Measurements from ENCODE around the gene AK5. TPM values are rescaled to one million over a fixed set of nuclear protein-coding genes. Genes with fewer than 3 reads are reported as not detected.
A peak's percentile ranks its signal among the peaks of the same experiment; 100 is the strongest.

Gene AK5
- polyA plus RNA-seq, 2 of the 4 experiments (the other 2 are of a cell fraction): 4.9 to 6.1 TPM

DNA sequence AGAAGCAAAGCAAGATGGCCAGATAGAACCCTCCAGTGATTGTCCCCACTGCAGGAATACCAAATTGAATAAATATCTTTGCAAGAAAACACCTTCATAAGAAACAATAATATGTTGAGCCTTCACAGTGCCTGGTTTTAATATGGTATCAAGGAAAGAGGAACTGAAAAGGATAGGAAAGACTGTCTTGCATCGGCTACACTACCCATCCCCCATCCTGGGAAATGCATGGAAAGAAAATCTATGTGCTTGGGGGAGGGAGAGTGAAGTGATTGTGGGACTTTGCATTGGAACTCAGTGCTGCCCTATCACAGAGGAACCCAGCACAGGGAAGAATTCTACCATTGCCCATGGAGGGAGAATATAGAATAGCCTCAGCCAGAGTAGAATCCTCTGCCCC, 28.6 kb upstream of the AK5 start:
- ChIA-PET CTCF (no interaction called here), POLR2A (no interaction called here)

DNA sequence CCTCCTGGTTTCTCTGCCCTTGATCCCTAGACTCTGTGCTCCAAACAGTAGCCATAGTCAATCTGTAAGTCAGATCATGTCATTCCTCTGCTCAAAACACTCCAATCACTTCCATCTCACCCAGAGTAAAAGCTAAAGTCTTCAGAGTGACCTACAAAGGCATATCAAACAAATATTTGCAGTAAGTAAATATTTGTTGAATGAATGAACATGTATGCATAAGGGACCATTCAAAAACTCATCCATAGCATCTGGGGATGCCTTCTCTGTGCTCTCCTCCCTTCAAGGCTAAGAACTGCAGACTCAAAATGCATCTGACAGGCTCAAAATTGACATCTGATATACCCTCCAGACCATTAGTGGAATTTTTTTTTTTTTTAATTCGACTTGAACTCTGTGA, 18.1 kb upstream of the AK5 start:
- FAIRE-seq: no peak
- 0% methylated on average over 1 of the region's 1 CpG for WGBS (ENCODE audit: missing lambda C conversion rate)
- no peaks in the 10 kb centered on the region for H3K9me3 ChIP-seq
- CTCF ChIA-PET: no interaction called here
- H3K4me1 ChIP-seq: no peaks in the 10 kb centered on the region
- no peak overlapping the region for H3K4me3 ChIP-seq
- DNase-seq (ENCODE audit: low read depth in 1 of 2, low spot score in 1 of 2): peak in 1 of 2 experiments; percentile 2
- no peak for TF ChIP-seq HEYL (CRISPR knock-in tag; IDR thresholded peaks at IDR 0.05)
- TF ChIP-seq JUN (IDR thresholded peaks at IDR 0.05): no peak
- TF ChIP-seq EHF (CRISPR knock-in tag; IDR thresholded peaks at IDR 0.05): no peak
- no peak for TF ChIP-seq NFE2L2 (conservative IDR thresholded peaks at IDR 0.05; ENCODE audit: low read length)
- TF ChIP-seq BHLHE40 (IDR thresholded peaks at IDR 0.05; ENCODE audit: low read depth, low read length): no peak
- TF ChIP-seq, protein P1, sequence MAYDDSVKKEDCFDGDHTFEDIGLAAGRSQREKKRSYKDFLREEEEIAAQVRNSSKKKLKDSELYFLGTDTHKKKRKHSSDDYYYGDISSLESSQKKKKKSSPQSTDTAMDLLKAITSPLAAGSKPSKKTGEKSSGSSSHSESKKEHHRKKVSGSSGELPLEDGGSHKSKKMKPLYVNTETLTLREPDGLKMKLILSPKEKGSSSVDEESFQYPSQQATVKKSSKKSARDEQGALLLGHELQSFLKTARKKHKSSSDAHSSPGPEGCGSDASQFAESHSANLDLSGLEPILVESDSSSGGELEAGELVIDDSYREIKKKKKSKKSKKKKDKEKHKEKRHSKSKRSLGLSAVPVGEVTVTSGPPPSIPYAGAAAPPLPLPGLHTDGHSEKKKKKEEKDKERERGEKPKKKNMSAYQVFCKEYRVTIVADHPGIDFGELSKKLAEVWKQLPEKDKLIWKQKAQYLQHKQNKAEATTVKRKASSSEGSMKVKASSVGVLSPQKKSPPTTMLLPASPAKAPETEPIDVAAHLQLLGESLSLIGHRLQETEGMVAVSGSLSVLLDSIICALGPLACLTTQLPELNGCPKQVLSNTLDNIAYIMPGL (CRISPR knock-in tag; IDR thresholded peaks at IDR 0.05; ENCODE audit: borderline replicate concordance): no peak
- no peak for TF ChIP-seq EHMT2 (IDR thresholded peaks at IDR 0.05; ENCODE audit: low read depth)
- TF ChIP-seq CBX8 (IDR thresholded peaks at IDR 0.05): no peak
- TF ChIP-seq HOXB13 (CRISPR knock-in tag; IDR thresholded peaks at IDR 0.05; ENCODE audit: low read depth): no peak
- no peak for TF ChIP-seq POLR2A (IDR thresholded peaks at IDR 0.05; ENCODE audit: low read length)
- TF ChIP-seq NPAS2 (CRISPR knock-in tag; IDR thresholded peaks at IDR 0.05; ENCODE audit: borderline replicate concordance): no peak
- no peak for TF ChIP-seq ESRRA (IDR thresholded peaks at IDR 0.05; ENCODE audit: borderline replicate concordance, low read length)
- no peak for TF ChIP-seq CHD4 (IDR thresholded peaks at IDR 0.05; ENCODE audit: borderline replicate concordance)
- TF ChIP-seq JUNB (IDR thresholded peaks at IDR 0.05): no peak
- TF ChIP-seq RNF2 (IDR thresholded peaks at IDR 0.05; ENCODE audit: borderline replicate concordance, low read depth): no peak
- TF ChIP-seq ZNF302 (CRISPR knock-in tag; IDR thresholded peaks at IDR 0.05): no peak
- H3K4me2 ChIP-seq: no peak overlapping the region
- POLR2A ChIA-PET: no interaction called here
- no peak for ATAC-seq
- no peak overlapping the region for H3K27ac ChIP-seq

More for the DNA sequence above, 28.6 kb upstream of the AK5 start:
- Histone ChIP-seq H3K27ac (no peak overlapping the region), H3K4me1 (no peaks in the 10 kb centered on the region), H3K4me3 (no peak overlapping the region), H3K9me3 (peaks cover 3% of the 10 kb centered on the region; the same call in 1 of the 3 replicates), H3K4me2 (no peak overlapping the region)
- no peak for DNase-seq (ENCODE audit: low read depth in 1 of 2, low spot score in 1 of 2)
- FAIRE-seq: no peak
- WGBS (ENCODE audit: missing lambda C conversion rate): 67% methylated on average over 1 of the region's 1 CpG
- TF ChIP-seq EHMT2 (IDR thresholded peaks at IDR 0.05; ENCODE audit: low read depth) (no peak), CBX8 (IDR thresholded peaks at IDR 0.05) (no peak), RFX5 (IDR thresholded peaks at IDR 0.05) (no peak), BHLHE40 (IDR thresholded peaks at IDR 0.05; ENCODE audit: low read depth, low read length) (no peak), ZNF302 (CRISPR knock-in tag; IDR thresholded peaks at IDR 0.05) (no peak), HOXB5 (CRISPR knock-in tag; IDR thresholded peaks at IDR 0.05) (no peak), SREBF2 (IDR thresholded peaks at IDR 0.05) (no peak), TP53 (CRISPR knock-in tag; IDR thresholded peaks at IDR 0.05) (no peak)
- ATAC-seq: no peak

DNA sequence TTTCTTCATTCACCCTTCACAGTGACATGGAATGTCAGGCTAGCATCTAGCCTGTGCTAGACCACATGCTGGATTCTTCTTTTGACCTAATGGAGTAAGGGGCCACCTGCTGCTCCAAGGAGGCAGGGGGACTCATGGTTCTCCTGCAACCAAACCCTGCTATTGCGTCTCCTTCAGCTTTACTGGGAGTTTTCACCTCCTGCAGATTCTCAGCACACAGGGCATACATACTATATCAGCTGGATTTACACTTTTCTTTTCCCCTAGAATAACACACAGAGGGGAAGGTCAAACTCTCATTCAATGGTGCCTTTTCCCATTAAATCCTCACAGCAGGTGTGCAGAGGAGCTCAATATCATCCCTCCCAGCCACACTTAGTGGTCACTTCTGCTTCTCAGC, 16.6 kb upstream of the AK5 start:
- ChIA-PET CTCF (no interaction called here), POLR2A (no interaction called here)
- FAIRE-seq: no peak
- H3K27ac ChIP-seq: no peak overlapping the region
- WGBS (ENCODE audit: missing lambda C conversion rate): 83% methylated on average over 1 of the region's 1 CpG
- TF ChIP-seq RCOR1 (IDR thresholded peaks at IDR 0.05; ENCODE audit: low read depth, low read length) (no peak), FOSL2 (IDR thresholded peaks at IDR 0.05) (no peak), FOSL2 (CRISPR knock-in tag; IDR thresholded peaks at IDR 0.05) (no peak), JUN (IDR thresholded peaks at IDR 0.05) (no peak), HDAC2 (IDR thresholded peaks at IDR 0.05) (no peak), EHF (CRISPR knock-in tag; IDR thresholded peaks at IDR 0.05) (no peak), CBX8 (IDR thresholded peaks at IDR 0.05) (no peak), ZSCAN20 (CRISPR knock-in tag; IDR thresholded peaks at IDR 0.05) (no peak), CHD4 (IDR thresholded peaks at IDR 0.05; ENCODE audit: borderline replicate concordance) (no peak), POLR2A (IDR thresholded peaks at IDR 0.05; ENCODE audit: low read length) (no peak)
- TF ChIP-seq, protein P2, sequence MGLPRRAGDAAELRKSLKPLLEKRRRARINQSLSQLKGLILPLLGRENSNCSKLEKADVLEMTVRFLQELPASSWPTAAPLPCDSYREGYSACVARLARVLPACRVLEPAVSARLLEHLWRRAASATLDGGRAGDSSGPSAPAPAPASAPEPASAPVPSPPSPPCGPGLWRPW (IDR thresholded peaks at IDR 0.05): no peak
- TF ChIP-seq, protein P3, sequence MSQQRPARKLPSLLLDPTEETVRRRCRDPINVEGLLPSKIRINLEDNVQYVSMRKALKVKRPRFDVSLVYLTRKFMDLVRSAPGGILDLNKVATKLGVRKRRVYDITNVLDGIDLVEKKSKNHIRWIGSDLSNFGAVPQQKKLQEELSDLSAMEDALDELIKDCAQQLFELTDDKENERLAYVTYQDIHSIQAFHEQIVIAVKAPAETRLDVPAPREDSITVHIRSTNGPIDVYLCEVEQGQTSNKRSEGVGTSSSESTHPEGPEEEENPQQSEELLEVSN (IDR thresholded peaks at IDR 0.05; ENCODE audit: borderline replicate concordance, low read depth): no peak
- H3K9me3 ChIP-seq: no peaks in the 10 kb centered on the region
- H3K4me1 ChIP-seq: no peaks in the 10 kb centered on the region
- ATAC-seq: no peak
- no peak overlapping the region for H3K4me2 ChIP-seq
- no peak overlapping the region for H3K4me3 ChIP-seq
- no peak for DNase-seq (ENCODE audit: low read depth in 1 of 2, low spot score in 1 of 2)

Measured in A549 (cell line).